HG03025 (cell line): Measurements from ENCODE around the gene FAM229A.
A peak's percentile ranks its signal among the peaks of the same experiment; 100 is the strongest.

Experiments used
- ATAC-seq: cut with Tn5 transposase; IDR thresholded peaks from one replicate; pipeline ENCODE4 v1.9.1; 2021; ENCODE audit warnings: mild to moderate bottlenecking, moderate library complexity; ENCODE audit not compliant: unreplicated experiment, low FRiP score

Gene FAM229A

DNA sequence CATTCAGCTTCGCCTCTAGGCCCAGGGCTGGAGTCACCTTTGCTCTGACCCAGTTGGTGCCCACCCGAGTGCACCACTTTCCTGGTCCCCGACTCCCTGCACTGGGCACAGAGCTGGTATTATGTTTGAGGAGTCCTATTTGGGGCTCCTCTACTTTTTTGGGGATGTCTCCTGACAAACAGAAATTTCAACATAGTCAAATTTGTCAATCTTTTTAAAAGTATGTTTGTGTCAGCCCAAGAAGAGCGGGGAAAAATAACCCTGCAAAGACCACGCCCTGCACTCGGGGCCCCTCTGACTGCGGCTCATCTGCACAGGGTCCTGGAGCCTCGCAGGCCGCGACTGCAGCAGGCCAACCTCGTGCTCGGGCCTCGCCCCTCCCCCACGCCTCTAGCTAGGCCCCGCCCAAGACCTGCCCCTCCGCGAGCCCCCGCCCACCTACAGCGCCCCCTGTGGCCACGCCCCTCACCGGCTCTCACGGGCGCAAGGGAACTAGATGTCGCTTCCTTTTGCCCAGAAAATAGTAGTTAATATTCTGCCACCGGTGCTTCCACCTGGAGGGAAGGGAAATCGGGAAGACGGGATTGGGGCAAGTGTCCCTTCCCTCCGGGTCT lies 11.4 kb downstream of the FAM229A start:
- peak; percentile 37 for ATAC-seq

DNA sequence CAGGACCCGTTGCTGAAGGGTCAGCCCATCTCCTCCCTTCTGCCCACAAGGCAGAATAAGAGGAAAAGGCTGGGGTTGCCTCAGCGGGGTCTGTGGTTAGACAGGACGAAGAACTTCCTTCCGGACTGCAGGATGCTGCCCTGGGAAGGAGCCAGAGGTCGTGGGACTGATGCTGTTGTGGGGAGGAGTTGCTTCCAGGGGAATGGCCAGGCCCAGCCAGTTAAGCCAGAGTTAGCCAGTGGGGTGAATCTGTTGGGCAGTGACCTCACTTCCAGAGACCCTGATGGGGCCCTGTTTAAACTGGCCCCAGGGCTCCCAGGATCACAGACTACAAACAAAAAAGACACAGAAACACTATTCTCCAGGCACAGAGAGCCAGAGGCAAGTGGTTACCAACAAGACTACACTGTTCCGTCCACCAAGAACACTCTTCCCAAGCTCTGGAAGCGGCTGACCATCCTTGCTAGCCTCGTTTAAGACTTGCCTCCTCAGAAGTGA lies 13.0 kb downstream of the FAM229A start:
- ATAC-seq, result no peak

DNA sequence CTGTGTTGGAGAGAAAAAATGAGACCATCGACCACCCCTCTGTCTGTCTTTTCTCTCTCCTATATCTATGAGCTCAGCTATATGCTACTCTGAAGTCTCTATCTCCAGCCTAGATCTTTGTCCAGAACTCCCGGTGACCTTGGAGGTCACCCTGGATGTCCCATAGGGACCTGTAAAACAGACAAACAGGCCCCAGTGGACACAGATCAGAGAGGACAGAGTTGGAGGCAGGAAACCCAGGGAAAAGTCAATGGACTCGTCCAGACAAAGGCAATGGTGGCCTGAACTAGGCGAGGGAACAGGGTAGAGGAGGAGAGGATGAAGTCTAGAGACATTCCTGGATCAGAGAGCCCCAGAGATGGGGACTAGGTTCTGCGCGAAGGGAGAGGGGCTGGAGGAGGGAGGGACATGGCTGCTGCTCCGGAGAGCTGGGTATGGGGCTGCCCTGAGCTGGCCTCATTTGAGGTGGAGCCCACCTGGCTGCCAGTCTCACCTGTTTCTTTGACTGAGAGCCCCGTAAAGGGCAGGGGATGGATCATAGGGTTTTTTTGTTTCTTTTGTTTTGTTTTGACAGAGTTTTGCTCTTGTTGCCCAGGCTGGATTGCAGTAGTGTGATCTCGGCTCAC lies 15.6 kb downstream of the FAM229A start:
- ATAC-seq, result no peak

DNA sequence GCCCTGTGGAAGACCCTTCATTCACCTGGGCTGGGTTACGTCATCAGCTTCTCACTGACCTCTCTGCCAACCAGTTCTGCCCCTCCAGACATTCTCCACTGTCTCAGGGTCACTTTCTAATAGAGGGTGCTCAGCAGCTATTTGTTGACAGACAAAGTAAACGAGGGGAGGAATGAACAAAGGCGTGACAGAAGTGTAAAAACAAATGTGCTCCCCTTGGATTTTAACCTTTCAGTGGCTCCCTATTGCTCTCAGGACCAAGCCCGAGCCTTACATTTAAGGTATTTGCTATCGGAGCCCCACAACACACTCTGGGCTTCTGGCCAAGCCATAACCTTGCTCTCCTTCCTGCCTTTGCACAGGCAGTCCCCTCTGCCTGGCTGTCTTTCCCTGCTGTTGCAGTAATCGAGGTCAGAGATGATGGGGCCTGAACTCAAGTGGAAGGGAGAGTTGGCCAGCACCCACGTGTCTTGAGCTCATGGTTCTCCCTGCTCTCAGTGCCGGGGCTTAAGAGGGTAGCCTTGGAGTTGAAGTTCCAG lies 16.9 kb downstream of the FAM229A start:
- no peak for ATAC-seq

DNA sequence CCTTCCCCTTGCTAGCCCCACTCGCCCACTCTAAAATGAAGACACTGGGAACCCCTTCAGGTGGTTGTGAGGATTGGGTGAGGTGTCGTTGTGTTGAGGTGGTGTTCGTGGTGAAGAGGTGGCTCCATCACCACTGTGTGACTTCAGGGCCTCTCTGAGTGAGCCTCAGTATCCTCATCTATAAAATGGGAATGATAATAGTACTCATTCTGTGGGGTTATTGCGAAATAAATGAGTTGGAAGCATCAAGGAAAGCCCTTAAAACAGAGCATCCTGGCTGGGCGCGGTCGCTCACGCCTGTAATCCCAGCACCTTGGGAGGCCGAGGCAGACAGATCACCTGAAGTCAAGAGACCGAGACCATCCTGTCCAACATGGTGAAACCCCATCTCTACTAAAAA lies 19.6 kb downstream of the FAM229A start:
- ATAC-seq, result no peak

DNA sequence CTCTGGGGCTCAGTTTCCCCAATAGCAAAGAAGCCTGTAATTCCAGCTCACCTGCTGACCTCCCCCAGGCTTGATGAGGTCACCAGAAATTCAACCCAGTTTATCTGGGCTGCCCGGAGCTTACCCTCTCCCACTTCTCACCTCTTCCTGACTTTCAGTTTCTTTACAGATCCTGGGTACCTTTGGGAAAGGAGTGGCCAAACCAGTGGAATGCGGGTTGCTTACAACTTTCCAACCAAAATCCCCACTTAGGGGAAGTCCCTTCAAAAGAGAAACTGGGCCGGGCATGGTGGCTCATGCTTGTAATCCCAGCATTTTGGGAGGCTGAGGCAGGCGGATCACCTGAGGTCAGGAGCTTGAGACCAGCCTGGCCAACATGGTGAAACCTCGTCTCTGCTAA lies 20.3 kb downstream of the FAM229A start:
- ATAC-seq, result no peak

DNA sequence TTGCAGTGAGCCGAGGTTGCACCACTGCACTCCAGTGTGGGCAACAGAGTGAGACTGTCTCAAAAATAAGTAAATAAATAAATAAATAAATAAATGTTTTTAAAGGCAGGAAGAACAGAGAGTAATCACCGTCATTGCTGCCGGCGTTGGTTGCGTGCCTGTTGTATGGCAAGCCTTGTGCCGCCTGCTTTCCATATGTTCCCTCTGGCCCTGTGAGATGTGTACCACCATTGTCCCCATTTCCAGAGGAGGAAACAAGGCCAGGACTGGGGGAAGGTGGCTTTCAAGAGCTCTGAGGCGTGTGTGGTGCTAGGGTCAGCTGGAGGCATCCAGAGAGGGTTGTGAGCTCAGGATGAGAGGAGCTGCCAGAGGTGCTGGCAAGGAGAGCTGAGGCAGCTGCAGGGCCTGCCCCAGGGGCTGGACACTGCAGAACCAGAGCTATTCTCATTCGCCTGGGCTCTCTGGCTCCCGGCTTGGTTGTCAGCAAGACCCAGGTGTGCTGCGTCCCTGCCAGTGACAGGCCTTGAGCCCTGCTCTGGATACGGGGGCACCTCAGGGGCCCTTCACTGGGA lies 21.0 kb downstream of the FAM229A start:
- no peak for ATAC-seq

DNA sequence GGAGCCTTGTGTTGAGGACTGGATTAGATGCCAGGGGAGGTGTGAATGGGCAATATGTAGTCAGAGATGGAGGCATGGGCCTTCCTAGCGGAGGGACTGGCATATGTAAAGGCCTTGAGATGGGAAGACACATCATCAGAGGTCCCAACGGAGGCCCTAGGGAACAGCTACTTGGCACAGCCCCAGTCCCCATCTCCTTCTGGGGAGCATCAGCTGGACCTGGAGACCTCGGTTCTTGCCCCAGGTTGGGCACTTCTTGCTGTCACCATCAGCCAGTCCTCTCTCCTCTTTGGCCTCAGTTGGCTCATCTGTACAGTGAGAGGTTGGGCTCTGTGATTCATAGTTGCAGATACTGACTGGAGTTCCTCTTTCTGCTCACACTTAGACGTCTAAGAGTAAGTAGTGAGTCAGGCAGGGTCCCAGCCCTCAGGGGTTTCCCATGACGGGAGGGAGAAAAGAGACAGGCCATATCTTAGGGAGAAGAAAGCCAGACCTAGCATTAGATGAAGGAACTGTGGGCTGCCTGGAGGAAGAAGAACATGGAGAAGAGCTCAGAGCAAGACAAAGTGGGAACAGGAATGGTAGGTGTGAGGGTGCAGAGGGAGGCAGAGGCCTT lies 22.8 kb downstream of the FAM229A start:
- ATAC-seq, result no peak

DNA sequence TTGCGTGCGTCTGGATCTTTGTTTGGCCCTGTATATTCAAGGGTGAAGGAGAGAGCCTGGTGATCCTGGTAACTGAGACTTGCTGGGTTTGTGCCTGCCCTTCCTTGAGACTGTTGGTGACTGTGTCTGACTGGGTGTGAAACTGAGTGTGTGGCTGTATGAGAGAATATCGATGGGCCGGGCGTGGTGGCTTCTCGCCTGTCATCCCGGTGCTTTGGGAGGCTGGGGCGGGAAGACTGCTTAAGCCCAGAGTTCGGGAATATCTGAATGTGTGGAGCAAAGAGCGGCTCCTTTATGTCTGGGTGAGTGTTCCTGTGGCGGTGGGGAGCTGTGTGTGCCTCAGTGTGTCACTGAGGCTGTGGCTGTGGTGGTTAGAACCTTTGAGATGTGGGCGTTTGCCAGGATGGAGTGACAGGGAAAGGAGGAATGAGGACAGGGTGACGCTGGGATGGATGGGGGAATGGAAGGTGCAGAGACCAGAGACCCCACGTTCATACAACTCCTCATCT lies 23.6 kb downstream of the FAM229A start:
- no peak for ATAC-seq

DNA sequence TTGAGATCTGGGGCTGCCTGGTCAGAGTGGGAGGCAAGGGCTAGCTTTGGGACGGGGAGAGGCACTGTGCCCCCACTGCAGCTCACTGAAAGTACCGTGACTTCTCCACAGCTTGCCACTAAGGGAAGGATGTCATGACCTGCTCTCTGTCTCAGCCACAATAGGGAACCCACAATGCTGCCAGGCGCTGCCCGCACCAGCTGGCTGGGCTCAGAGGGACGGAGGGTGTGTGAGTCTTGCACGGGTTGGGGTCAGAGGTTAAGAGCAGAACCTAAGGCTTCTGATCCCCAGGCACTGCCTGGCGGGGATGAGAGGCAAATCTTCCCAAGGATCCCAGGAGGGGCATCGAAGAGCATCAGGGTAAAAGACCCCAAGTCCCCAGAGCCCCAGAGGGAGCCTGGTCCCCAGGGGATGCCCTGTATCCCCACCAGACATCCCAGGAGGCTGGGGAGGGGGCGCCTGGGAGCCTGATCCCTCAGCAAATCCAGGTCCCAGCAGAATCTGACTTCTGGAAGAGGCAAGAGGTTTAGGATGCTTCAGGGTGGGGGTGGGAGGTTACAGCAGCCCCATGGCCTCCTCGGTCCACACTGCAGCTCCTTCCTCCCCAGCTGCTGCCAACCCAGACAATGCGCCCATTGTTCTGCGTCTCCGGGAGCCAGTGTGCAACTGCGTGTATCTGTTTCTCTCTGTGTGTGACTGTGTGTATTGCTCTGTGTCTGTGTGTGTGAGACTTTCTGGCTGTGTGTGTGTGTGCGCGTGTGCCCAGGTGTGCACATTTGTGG lies 24.2 kb downstream of the FAM229A start:
- ATAC-seq, result no peak

DNA sequence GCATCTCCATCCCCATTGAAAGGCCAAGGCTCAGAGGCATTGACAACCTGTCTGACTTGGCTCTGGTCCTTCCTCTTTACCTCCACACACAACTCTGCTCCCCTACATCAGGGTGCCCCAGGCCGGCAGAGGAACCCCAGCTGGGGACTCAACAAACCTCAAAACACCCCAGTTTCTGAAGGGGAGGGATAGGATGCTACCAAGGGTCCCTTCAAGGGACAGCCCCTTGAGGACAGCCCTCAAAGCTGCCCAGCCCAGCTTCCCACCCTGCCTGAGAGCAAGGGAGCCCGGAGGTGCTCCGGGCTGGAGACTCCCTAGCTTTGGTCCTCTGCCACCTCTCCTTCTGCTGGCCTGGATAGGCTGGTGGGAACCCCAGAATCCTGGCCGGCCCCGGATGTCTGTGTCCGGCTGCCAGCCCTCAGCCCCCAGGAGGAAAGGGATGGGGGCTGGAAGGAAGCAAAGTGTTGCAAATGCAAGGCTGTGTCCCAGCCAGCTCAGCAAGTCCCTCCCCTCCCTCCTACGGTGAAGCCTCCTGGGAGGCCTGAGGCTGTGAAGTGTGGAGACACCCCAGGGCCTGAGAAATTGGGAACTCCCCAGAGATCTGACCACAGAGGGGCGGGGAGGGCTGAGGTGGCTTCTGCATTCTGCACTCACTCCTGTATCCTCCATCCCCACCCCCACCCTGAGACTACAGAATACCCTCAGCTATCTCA lies 25.2 kb downstream of the FAM229A start:
- no peak for ATAC-seq

DNA sequence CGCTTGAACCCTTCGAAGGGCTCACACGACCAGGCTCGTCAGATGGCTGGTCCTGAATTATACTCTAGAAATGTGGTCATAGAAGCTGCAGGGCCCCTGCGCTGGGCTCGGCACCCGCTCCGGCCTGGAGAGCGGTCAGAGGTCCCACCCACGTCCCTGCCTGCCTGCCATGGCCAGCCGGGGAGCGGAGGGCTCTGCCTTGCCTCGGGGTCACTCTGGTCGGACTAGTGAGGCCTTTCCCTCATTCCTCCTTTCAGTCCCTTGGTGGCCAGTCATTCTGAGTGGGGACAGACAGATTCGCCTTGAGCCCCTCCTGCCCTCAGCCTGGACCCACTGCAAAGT lies 25.7 kb downstream of the FAM229A start:
- ATAC-seq, result no peak

DNA sequence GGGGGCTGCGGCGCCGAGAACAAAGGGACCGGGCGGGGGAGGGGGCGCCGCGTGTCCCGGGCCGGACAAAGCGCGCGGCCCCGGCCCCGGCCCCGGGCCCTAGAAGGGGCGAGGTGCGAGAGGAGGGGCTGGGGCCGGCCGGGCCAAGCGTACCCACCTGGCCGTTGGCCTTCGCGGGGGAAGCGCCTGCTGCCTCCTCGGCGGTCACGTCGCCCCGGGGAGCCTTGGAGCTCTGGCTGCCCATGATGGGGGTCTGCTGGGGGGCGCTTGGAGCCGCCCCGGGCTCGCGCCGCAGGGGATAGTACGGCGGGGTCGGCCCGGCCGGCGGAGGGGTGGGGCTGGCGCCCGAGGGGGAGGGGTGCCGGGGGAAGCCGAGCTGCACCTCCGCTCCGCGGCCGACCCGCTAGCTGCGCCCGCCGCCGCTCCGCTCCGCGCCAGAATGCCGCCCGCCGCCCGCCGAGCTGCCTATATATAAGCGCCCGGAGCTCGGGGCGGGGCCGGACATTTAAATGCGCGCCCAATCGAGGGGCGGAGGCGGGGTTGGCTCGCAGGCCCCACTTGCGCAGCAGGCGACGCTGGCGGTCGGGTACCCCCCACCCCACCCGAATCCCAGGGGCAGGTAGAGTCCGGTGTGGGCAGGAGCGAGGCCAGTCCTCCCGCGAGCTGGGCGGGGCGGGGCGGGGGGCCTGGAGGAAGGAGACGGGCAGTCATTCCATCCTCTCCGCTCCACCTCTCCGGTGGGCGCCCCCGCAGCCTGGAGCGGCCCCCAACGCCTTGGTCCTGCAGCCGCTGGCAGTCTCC lies 26.3 kb downstream of the FAM229A start, which contains the start of gene MARCKSL1:
Gene MARCKSL1, minus strand, starts transcription at position 444 of the 801 bp plus-strand sequence. Its CDS starts 200 bp downstream, at position 244.
- ATAC-seq, result peak; percentile 47

DNA sequence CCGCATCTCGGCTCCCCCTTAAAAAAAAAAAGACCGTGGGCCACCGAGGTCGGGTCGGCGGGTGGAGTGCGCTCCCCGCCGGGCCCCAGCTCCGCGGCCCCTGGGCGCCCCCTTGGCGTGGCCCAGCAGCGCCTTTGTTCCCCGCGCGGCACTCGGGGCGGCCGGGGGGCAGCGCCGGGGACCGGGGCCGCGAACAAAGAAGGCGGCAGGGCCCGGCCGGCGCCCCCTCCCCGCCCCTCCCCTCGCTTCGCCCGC lies 26.8 kb downstream of the FAM229A start:
- ATAC-seq, result peak; percentile 5

DNA sequence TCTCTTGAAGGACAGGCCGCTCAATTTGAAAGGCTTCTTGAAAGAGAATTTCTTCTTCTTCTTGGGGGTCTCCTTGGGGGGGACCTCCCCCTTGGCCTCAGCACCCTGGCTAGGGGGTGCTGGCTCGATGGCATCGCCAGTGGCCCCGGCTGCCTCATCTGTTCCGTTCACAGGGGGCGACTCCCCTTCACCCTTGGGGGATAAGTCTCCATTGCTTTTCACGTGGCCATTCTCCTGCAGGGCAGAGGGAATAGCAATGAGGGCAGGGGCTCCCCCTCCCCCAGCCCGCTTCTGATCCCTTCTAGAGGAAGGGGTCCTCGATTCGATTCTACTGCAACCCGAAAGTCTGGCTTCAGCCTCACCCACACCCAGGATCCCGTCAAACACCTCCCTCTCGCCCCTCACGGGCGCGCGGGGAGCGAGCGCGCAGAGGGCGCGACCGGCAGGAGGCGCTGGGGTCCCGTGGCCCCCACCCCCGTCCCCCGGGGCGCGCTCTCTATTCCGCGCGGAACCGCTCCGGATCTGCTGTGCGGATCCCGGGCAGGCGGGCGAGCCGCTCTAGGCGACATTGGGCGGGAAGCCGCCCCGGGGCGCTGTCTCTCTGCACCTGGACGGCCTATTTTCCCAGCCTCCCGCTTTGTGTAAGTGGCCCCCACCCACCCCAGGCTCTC lies 27.3 kb downstream of the FAM229A start:
- ATAC-seq, result peak; percentile 17

DNA sequence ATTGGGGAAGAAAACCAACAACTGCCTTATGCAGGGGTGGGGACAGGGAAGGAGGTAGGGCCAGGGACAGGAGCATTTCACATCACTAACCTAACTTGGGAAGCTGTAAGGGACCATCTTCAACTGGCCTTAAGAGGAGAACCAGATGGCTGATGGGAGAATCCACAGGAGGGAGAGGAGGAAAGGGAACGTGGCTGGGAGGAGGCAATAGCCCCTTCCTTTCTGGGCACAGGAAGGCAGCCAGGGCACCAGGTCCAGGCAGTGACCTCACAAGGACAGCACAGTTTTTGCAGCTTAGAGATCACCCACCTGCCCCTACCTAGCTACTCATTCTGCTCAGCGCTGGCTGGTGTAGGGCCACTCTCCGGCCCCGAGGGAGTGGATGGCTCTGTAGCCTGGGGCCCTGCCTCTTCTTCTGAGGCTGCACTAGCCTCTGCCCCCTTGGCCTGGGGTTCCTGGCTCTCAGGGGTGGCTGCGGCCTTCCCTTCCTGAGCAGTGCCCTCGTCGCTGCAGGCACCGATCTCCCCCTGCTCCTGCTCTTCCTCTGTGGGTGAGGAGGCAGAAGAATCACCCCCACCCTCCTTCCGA lies 27.9 kb downstream of the FAM229A start:
- ATAC-seq, result no peak

DNA sequence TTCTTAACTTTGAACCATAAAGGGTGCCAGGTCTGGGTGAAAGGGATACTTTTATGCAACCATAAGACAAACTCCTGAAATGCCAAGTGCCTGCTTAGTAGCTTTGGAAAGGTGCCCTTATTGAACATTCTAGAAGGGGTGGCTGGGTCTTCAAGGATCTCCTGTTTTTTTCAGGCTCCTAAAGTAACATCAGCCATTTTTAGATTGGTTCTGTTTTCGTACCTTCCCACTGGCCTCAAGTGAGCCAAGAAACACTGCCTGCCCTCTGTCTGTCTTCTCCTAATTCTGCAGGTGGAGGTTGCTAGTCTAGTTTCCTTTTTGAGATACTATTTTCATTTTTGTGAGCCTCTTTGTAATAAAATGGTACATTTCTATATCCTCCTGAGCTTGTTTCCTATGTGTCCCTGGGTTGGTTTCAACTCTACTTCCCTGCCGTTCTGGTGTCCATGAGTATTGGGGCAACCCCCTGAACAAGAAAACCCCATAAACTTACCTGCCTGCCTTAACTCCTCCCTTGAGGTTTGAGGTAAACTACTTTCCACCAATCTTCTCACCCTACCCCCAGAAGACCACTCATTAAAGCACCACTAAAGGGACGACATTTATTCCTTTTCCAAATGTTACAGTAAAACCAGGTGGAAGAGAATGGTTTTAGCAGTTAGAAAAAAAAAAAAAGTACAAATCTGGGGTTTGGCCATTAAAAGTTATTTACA lies 28.9 kb downstream of the FAM229A start:
- ATAC-seq, result no peak
